GM20431 (cell line): ENCODE results near the gene SRRM2.

ENCODE experiments used
- in situ Hi-C: fragments of 300-500 bp; cut with MseI, MboI; formaldehyde crosslinking; loops from one replicate; pipeline ENCODE4 v1.15.0; 2020; ENCODE audit warnings: low sequenced_read_pairs; ENCODE audit not compliant: unreplicated experiment

SRRM2 gene

GRCh38 chr16:2737238-2737605 lies 15.2 kb upstream of the SRRM2 start:
- in situ Hi-C loops = no loop called here

DNA sequence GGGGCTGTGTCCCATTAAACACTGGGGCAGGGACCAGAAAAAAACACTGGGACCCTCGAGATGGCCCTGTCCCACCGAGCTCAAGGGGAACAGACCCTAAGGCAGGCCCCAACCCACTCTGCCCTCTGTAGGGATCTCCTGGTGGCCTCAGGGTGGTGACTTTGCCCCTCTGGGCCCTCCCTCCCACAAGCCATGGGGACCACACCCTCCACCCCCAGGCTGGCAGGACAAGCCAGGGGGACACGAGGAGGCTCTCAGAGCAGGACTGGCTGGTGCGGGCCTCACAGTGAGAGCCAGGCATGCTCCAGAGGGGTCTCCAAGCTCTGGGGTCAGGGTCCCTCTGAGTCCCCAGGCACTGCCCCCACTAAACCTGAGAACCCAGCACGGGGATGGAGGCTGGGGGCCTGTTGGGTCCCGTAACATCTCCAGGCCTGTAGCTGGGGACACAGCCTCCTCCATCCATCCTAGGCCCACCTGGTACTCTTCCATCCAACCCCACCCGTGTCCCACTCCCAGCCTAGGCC lies 14.5 kb upstream of the SRRM2 start:
- in situ Hi-C loops = no loop called here

DNA sequence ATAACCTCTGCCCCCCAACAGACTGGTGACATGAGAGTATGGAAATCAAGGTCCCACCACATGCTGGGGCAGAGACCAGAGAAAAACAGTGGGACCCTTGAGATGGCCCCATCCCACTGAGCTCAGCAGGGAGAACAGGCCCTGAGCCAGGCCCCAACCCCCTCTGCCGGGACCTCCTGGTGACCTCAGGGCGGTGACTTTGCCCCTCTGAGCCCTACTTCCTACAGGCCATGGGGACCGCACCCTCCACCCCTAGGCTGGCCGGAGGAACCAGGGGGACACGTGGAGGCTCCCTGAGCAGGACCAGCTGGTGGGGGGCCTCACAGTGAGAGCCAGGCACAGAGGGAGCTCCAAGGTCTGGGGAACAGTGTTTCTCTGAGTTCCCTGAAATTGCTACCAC lies 13.8 kb upstream of the SRRM2 start:
- in situ Hi-C loops = no loop called here

DNA sequence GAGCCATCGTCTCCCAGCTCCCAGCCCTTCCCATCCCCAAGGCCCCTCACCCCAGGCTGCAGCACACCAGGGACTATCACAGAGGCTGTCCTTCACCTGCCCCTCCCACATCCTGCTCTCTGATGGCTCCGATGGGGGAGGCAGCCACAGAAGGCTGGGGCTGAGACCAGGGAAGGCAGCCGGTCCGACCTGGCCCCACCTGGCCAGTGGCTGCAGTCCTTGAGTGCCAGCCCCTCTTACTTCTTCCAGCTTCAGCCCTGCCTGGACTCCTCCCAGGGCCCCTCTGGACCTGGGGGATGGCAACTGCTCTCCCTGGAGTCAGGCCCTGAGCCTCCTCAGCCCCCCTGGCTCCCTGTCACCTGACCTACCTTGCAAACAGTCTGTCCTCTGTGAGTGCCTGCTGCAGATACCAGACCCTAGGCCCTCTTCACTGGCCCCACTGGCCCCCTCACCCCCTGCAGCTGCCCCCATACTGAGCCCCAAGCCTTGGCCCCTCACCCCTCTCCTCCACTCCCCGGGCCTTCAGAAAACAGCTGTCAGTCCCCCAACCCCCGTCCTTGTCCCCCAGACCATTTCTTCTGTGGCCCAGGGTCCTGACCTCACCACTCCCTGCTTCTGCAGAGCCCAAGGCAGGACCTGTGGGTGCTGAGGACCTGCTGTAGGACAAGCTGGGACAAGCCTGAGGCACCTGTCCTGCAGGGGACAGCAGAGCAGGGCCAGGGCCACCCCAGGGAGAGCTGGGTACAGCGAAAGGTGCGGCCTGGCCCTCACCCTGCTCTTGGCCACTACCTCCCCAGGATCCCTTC lies 12.6 kb upstream of the SRRM2 start:
- in situ Hi-C loops = no loop called here

- in situ Hi-C loops = no loop called here
Measured at GRCh38 chr16:2740476-2740875, 12.0 kb upstream of the SRRM2 start.

DNA sequence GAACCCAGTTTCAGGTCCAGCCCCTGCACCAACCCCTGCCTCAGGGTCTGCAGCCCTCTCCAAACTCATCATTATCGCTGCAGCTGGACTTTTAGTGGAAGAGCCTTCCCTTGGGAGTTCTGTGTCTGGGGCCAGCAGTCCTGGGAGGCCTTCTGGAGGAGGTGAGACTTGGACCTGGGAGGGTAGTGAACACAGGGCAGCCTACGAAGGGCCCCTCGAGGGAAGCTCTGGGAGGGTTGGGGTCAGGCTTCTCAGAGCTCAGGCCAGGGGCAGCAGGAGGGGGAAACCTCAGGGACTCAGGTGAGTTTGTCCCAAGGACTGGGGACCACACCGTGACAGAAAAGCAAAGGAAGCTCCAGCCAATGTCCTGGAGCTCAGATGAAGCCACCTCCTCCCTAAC lies 11.3 kb upstream of the SRRM2 start:
- in situ Hi-C loops = no loop called here

DNA sequence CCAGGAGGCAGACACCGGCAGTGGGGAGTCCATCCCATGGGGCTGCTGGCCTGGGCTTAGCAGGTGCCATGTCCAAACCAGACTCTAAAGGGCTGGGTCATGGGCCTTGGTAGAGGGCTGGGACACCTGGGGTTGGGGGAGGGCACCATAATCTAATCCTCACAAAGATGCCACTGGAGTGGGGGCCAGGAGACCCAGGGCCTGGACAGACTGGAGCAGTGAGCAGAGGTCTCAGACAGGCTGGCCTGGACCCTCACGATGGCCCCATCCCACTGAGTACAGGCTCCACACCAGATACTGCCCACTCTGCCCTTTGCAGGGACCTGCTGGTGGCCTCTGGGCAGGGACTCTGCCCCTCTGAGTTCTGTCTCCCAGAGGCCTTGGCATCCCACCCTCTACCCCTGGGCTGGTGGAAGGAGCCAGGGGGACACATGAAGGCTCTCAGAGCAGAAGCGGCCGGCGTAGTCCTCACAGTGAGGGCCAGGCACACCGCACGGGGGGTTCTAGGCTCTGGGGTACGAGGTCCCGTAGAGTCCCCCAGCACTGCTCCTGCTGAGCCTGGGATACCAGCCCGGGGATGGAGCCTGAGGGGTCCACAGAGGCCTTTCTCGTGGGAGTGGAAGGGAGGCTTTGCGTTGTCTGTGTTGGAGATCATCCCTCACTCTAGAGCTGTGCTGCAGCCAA lies 10.0 kb upstream of the SRRM2 start:
- in situ Hi-C loops = no loop called here

DNA sequence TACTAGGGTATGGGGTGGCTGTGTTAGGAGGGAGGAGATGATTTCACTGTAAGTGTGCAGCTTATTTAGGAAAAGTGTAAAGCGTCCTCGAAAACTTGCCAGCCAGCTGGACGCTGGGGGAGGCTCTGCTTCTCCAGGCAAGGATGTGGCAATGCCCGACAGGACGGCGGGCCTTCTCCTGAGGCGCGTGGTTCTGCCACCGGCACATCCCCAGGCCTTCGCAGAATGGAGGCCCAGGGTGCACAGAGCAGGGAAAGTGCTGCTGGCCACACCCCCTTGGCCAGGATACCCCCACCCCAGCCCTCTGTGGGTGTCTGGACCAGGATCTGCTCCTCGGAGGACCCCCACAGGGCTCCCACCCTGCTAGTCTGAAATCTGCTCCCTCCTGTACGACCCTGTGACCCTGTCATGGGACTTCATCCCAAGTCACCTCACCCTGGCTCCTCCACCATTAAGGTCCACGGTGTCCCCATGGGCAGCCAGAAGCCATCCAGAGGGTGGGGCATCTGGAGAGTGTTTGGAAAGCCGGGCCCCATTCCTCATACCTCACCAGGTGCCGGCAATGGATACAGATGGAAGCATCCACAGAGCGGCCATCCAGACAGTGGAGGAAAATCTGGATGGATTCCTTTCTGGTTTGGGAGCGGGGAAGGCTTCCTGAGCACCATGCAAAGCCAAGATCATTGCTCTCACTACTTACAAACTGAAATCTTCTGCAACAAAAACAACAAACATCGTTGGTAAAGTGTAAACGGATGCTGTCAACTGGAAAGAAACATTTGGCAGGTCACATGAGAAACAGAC lies 9.2 kb upstream of the SRRM2 start:
- in situ Hi-C loops = no loop called here

DNA sequence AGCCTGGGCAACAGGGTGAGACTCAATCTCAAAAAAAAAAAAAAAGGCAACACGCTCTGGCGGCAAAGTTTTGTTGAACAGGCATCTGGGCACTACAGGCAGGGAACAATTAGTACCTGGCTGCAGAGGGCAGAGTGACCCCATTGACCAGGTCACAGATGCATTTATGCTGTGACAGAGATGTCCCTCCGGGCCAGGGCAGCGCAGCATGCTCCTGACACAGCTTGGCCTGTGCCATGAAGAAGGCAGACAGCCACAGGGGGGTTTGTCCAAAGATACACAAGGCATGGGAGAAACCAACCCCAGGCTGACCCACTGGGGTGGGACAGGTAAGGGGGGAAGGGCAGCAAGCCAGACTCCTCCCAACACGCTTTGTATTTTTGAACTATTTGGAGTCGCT lies 7.7 kb upstream of the SRRM2 start:
- in situ Hi-C loops = no loop called here

DNA sequence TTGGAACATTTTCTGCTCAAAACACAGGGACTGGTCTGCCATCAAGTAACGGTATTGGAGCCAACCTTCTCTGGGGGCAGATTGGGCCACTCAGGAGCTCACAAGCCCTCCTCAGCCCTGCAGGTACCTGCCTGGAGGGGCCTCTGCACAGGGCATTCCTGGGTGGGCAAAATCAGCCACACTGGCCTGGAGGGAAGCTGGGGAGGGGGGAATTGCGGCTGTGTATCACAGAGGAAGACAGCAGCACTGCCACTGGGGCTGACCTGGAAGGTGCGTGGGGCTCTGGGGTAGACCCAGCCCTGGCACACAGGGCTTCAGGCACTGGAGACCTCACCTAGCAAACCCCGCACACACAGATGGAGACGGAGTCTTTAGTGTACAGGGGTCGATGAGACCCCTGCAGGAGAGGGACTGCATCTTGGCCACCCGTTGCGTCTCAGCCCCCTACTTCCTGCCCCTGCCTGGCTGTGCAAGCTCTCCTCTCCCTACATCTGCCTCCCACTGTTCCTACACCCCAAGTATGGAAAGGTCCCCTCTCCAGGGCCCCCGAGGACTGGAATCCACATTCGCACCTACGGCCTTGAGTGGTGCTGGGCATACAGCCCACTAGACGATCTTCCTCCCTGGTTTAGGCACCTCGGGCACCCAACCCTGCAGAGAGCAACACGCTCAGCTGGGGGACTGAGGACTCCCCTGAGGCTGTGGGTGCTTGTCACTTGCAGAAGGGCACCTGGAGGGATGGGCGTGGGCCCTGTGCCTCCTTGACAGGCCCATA lies 7.1 kb upstream of the SRRM2 start:
- in situ Hi-C loops = no loop called here

DNA sequence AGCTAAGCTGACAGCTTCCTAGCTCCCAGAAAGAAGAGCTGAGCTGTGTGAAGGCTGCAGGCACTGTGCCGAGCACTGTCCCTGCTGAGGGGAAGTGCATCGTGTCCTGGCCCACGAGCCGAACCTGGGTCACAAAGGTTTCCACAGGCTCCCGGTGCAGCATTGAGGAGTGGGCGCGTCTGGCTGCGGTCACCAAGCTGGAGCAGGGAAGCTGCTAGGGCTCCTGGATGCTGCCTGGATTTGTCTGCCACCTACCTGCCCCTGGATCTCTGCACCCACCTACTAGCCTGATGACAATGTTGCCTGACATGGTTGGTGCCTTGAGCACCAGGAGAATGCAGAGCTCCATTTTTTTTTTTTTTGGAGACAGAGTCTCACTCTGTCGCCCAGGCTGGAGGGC lies 6.5 kb upstream of the SRRM2 start:
- in situ Hi-C loops = no loop called here

DNA sequence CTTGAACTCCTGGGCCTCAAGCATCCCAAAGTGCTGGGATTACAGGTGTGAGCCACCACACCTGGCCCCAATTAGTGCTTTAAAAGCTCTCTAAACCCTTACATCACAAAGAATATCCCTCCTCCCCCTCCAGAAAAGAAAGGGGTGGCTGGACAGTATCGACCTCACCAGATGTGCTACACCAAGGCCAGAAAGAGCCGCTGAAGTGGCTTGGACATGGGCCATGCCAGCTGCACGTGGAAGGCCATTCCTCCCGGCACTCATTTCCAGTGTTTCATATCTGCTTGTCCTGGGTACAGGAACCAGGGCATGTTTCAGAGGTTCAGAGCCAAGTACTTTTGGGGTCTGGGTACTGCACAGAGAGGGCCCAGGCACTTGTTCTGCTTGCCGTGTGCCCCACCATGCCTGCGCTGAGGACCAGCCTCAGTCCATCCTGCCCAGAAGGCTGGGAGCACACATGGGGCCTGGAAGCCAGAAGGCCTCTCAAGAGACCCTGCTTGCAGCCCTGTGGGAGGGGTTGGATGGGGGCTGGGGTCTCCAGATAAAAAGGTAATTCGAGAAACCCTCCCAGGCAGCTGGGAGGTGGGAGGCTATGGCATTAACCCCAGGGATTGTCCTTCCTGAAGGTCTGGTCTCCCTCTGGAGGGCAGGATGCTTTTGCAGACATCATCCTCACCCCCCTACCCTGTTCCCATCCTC lies 3.5 kb upstream of the SRRM2 start:
- in situ Hi-C loops = no loop called here

DNA sequence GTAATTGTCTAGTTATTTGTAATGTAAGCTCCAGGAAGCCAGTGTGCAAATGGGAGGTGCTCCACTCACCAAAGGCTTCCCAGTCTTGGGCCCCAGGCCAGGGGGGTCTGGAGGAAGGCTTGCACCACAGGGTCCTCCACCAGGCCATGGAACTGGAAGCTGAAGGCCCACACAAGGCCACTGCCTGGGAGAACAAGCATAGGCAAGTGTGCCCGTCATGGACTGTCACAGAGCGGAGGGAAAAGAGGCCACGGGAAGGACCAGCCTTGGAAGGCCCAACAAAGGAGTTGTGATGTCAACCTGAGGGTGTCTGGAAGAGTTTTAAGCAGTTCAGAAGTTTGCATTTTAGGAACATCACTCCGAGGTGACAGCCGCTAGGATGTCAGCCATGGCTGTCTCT lies 3.0 kb upstream of the SRRM2 start:
- in situ Hi-C loops = no loop called here

DNA sequence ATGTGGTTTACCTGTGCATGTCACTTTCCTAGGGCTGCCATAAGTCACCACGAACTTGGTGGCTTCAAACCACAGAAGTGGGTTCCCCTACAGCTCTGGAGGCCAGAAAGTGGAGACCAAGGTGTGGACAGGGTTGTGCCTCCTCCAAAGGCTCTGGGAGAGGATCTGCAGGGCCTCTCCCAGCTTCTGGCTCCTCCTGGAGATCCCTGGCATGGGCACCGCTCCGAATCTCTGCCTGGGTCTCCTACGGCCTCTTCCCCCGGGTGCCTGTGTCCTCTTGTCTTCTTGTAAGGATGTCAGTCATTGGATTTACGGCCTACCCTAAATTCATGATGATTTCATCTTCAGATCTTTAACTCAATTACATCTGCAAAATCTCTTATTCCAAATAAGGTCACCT lies 2.5 kb upstream of the SRRM2 start:
- in situ Hi-C loops = no loop called here

DNA sequence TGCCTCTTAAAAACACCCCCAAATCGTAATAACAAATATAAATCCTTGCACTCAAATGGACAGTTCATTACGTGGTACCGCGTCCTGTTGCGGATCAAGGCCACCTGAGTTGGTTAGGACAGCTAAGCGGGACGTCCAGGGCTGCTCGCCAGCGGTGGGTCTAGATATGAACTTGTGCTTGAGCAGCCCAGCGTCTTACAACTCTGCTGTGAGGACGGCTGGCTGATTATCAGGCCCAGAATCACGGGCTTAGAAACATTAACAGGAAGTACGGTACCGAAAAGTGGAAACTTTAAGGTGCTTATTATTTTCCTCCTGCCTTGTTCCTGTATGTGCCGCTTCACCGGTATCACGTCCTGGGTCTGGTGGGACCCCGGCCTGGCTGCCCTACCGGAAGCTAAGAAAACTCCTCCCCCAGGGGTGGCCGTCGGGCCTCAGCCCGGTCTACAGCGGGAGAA lies 832 bp upstream of the SRRM2 start:
- in situ Hi-C loops = no loop called here

GRCh38 chr16:2752850-2753732 lies 653 bp downstream of the SRRM2 start:
- in situ Hi-C loops = no loop called here

DNA sequence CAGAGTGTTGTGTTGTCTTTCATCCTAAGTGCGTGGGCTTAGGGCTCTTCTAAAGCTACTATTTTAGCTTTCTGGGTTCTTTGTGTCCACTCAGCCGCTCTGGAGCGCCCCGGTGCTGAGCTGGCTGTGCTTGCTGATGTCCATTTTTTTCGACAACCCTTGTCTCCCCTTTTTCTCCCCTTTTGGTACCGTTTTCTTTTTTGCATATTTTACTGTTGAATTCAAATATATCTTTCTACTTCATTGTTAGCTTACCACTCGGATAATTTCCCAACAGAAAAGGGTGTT lies 1.2 kb downstream of the SRRM2 start:
- in situ Hi-C loops = no loop called here

DNA sequence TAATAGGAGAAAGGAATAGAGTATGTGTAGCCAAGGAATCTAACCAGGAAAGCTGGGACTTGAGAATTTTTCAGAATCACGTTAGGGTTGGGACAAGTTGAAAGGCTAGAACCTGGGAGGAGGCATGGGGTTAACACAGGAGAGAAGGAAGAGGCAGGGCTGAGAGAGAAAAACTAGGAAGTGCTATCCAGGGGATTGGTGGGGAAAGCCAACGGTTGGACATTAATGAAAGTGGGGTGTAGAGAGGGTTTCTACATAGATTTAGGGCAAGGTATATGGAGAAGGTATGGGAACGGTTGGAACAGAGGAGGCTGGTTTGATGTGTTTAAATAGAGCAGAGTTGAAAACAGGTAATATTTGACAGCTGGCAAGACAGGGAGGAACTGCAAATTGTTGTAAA lies 2.7 kb downstream of the SRRM2 start:
- in situ Hi-C loops = no loop called here
